HG03565 (cell line): ENCODE results near the gene POP4.
"Not testable (repeated sequence)": the region's sequence is repeated elsewhere in the genome, so short reads cannot be mapped to it uniquely, and the experiment has no call there.

ENCODE experiments used
- ATAC-seq: cut with Tn5 transposase; IDR thresholded peaks from one replicate; pipeline ENCODE4 v1.9.1; 2021; ENCODE audit warnings: mild to moderate bottlenecking, moderate library complexity; ENCODE audit not compliant: unreplicated experiment

POP4 gene

DNA sequence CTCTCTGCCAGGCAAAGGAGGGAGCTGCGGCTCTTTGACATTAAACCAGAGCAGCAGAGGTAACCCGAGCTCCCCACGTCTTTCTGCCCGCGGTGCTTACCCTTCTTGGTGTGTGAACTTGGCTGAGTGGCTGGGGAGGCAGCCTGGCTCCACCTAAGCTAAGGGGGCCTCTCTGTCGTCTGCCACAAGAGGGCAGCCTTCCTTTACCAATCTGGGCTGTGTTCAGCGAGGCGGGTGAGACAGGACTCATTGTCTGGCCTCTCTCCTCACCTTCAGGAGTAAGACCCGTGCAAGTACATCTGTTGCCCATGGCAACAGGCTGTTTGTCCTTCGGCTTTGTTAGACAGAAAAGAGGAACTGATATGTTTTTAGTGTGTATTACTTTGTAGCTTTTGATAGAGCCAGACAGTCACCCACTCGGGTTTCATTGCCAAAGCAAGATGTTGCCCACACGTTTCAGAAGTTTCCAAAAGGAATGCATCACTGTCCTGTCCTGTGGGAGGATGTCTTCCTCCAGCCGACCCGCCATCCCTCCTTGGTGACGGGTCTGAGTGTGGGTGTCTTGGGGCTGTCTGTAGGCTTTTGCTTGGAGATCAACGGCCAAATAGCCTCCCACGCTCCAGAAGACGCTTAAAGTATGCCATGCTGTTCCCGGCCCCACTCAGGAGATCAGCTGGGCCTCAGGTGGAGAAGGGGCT is 4.6 kb downstream of the POP4 start:
- ATAC-seq: peak; percentile 72

DNA sequence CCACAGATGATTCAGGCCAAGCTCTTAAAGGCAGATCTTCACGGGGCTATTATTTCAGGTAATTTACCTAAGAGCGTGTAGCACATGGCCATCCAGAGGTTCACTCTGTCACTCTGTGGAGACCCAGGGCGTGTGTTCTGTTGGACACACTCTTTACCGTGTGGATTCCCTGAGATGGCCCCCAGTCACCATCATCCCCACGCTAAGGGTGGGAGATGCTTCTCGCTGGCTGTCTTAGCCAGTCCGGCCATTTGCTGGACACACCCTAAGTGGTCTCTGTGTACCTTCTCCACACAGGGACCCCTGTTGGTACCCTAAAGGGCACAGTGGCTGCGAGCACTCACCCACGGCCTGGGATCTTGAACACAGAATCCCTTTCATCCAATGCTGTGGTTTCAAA is 6.0 kb downstream of the POP4 start:
- ATAC-seq: no peak

DNA sequence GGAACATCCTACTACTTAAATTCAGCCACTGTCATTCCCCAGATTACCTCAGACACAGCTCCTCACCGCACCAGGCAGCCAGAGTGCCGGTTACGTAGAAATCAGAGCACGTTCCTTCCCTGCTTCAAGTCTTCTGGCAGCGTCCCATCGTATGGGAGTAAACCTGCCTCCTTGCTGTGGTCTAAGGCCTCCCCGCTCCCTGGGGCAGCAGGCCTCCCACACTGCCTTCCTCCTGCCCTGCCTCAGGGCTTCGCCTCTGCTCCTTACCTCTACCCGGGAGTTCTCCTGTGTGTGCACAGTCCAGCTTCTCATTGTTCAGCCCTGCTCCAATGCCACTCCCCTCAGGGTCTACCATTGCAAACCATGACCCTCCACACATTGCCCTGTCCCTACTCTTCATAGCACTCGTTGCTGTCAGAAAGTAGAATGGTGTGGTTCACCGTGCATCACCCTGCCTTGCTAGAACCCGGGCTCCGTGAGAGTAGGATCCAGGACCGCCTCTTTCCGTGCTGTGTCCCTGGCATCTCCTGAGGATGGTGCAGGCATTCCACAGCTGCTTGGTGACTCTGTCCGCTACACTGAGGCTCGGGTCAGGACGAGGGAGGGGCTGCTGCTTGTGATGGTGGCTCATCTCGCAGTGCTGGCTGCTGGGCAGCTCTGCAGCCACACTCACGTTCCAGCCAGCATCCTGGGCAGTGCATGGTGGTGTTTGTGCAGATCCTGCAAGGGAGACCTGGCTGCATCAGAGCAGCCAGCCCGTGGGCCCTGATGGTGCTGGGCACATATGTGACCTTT is 6.9 kb downstream of the POP4 start:
- ATAC-seq: no peak

DNA sequence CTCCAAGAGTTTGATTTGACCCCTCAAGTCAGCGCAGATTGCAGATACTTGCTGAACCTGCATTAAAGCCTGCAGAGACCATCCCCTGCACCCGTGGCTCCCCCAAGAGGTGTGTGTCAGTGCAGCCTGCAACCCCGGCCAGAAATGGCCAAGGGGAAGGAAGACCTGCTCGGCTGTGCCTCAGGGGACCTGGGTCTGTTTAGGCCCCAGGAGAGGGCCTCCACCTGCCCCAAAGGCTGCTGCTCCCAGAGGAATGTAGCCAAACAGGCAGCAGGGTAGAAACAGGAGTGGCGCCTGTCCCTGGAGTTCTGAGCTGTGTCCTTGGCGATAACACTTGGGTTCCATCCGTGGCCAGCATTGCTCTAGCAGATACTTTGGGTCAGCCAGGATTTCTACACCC is 8.0 kb downstream of the POP4 start:
- ATAC-seq: no peak

DNA sequence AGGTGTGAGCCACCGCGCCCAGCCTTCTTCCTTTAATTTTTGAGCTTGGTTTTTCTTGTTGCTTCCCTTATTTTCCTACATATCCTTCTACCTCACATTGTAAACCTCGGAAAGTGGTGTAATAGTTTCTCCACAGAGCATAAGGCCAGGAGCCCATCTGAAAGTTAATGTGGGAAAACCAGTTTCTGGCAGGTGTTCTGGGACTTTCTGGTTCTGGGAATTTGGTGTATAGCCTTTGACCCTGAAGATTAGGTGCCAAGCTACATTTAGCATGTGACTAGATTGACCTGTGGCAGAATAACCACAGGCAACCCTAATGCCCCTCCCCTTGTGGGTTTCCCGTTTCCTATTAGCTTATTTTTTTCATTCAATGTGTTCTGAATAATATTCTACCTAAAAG is 8.7 kb downstream of the POP4 start:
- no peak for ATAC-seq

DNA sequence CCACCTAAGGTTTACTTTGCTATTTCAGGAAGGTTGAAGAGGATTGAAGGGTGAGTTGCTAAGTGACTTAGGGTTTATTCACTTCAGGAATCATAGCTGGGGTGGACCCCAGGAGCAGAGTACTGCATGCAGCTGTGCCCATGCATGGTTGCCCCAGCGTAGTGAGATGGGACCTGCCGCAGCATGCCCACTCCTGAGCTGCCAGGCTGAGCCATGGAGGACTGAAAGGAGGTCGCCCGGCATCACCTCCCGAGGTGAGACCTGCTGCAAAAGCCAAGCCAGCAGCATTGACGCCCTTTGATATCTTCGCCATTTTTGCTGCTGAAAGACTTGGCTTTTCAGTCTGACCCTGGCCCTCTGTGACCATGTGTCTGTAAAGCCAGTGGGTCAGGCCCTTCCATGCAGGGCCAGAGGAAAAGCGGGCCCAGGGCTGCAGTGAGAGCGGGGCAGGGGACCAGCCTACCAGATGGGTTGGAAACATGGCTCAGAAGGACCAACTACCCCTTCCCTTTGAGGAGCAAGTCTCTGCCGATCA is 9.9 kb downstream of the POP4 start:
- no peak for ATAC-seq

DNA sequence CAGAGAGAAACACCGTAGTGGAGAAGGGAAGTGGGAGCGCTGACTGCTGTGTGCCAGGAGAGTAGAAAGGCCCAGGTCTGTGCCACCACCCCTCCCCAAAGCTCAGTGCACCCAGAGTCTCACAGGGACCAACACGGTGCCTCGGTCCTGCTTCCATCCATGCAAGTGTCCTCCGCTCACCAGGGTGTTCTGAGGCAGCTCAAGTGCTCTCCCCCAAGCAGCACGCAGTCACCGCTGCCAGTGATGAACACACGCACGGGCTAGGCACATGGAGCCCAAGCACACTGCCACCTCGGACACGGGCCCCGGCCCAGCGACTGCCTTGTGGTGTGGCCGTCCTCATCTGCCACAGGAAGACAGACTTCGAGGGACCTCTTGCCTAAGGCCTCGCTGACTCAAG is 10.5 kb downstream of the POP4 start:
- ATAC-seq: no peak

DNA sequence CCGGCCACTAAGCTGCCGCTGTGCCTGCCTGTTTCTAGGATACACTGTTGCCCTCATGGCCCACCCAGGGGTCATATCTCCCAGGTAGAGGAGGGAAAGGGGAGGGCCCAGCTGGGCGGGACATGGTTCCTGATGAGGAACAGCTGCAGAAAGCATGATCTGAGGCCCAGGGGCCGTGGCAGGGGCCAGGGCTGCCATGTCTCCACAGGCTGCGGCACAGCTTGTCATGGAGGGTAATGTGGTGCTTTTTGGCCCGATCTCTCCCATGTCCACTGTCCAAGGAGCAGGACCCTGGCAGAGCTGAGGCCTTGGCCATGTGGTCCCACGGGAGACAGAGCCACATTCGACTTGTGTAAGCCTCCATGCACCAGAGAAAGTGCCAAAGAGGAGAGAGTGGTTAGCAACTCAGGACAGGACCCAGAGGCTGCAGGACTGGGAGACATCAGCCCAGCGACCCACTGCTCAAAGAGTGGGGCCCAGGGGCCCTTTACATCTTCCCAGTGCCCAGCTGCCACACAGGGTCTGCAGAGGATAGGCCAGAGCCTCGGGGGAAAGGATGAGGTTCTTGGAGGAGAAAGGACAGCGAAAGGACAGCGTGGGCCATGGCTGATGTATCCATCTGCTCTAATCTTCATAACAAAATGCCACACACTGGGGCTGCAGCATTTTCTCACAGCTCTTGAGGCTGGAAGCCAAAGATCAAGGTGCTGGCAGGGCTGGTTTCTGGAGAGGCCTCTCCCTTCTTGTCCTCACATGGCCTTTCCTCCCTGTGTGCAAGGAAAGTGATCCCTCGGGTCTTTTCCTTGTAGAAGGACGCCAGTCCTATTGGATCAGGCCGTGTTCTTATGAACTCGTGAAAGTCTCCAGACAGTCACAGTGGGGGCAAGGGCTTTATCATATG is 11.5 kb downstream of the POP4 start:
- no peak for ATAC-seq

DNA sequence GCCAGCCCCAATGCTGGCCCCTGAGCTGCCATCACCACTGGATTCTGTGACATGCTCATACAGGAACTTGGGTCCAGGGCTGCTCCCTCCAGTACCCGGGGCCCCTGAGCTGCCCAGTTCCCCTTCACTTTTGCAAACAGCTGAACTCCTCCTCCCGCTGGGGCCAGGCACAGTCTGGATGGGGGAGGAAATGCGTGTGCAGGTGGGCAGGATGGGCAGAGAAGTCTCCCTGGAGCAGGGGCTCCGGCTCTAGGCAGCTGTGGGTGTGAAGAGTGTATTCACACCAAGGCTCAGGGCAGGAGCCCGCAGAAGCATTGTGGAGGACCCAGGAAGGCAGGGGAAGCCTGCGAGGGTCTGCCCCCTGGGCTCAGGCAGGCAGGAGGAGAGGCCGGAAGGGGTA is 12.4 kb downstream of the POP4 start:
- ATAC-seq: no peak

DNA sequence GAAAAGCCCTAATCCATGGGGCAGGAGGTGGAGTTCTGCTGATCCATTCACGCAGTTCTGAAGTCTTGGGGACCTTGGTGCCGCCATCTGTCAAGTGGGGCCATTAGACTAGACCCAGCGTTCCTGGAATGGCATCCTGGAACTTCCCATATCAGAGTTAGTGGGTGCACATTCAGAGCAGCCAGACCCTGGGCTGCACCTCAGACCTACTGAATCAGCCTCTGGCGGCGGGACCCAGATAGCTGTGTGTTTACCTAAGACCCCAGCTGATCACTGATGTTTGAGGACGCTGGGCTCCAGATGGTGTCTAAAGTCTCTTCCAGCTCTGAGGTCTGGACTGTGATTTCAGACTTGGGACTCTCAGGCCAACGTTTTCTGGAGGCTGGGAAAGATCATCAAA is 12.8 kb downstream of the POP4 start:
- no peak for ATAC-seq

DNA sequence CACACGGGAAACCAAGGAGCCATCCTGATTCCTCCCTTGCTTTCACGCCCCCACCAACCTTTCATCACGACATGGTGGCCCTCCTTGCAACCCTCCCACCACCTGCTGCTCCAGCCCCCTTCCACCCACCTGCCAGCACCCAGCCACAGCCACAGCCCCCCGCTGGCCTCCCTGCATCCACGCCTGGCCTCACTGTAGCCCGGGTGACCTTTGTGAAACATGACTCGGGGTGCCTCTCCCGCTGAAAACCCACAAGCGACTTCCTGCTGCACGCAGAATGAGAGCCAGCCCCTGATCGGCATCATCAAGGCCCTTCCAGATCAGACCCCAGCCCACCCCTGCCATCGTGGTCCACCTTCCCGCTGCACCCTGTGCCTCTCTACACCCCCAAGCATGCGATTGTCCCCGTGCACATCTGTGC is 14.9 kb downstream of the POP4 start:
- no peak for ATAC-seq

DNA sequence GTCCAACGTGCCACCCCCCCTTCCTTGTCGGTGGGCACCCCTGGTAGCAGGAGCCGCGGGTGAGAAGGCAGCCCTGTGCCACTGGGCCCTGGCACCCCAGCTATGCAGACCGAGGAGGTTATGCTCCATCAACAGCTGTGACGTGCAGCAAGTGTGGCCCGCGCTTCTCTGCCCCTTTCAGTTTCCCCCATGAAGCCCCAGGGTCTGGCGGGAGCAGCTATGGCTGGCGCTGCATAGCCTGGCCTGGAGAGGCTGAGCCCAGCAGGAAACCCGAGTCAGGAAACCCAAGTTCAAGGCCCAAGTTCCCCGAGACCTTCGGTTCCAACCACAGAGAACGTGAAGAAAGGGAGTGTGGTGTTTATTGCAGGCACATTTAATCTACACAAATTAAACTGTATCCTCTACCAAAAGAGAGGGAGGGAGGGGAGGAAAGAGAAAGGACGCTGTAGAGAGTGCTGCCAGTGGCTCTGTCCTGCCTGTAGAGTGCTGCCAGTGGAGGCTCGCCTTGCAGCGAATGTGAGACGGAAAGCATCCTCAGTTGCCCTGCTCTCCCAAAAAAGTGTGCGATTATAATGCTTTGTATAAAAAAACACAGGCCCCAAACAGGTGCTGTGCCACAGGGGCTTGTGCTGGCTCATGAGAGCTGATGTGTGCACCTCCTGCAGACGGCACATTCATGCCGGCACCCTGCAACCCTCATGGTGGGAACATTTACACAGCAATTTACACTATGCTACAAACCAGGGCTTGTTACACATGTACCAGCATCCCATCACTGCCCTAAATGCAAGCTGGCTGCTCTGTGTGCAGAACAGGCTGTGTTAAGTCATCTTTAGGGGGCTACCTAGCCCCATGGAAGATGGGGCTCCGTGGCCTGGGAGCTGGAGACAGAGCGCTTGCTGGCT is 16.3 kb downstream of the POP4 start:
- no peak for ATAC-seq

DNA sequence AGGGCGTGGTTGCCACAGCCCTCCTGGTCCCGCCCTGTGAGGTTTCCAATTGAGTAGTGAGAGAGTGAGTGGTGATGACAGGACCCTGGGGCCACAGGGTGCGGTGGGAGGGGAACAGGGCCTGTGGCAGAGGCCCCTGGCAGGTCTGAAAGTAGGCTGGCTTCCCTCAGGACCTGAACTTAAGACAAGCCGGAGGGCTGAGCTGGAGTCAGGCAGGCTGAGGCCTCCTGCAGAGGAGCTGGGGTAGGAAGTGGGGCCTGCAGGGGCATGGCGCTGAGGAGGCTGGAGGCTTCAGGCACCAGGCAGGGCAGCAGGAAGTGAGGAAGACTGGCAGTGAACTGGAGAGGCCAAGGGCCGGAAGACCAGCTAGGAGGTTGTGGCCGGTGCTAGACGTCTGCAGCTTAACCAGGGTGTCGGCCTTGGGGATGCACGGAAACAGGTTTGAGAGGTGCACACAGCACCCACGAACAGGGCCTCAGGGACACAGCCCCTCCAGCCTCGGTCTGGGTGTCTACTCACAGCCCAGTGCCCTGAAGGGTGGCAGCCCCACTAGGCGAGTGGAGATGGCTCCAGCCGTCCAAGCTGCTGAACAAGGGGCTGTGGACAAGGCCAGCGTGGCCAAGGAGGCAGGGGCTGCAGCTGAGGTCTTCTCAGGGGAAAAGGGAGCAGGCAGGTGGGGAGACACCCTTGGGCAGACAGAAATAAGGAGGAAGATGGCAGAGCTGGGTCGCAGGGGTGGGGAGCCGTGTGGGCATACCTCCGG is 17.8 kb downstream of the POP4 start:
- no peak for ATAC-seq

DNA sequence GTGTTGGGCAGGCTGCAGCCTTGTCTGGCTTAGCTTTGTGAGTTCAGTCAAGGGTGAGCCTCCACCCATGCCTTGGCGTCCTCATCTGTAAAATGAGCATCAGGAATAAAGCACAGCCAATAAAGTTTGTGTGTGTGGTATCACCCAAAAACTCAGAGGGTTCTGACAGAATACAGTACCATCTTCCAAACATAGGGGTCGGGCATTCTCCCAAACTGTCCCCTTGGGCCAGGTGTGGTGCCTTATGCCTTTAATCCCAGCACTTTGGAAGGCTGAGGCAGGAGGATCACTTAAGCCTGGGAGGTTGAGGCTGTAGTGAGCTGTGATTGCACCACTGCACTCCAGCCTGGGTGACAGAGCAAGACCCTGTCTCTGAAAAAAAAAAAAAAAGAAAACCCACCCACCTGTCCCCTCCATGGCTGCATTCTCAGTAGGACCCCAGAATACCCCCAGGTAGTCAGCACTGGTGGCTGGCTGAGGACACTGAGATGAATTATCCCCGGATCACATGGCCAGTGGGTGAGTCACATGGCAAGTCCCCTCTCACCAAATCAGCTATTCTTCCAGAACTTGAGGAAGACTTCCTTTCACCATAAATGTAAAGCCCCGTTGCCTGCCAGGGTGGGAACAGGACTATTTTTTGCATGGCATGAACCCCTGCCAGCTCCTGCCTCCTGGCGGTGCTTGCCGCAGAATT is 18.6 kb downstream of the POP4 start:
- ATAC-seq: no peak

DNA sequence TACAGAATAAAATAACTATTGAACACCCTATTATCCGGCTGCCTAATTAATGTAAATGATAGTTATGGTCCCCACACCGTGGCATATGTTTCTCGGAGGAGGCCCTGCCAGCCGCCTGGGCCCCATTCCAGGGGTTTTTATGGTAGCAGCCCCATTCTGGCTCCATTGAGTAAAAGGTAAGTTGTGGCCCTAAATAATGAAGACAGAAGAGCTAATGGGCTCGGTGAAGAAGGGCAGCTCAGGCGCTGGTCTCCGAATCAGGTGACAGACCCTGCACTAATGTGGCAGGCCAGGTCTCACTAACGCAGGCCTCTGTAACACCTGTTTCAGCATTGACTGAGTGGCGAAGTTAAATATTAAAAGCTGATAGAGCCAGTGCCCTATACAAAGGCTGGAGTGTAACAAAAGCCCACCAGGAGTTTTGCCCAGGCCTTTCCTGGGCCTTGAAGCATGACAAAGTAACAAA is 19.1 kb downstream of the POP4 start:
- ATAC-seq: no peak

DNA sequence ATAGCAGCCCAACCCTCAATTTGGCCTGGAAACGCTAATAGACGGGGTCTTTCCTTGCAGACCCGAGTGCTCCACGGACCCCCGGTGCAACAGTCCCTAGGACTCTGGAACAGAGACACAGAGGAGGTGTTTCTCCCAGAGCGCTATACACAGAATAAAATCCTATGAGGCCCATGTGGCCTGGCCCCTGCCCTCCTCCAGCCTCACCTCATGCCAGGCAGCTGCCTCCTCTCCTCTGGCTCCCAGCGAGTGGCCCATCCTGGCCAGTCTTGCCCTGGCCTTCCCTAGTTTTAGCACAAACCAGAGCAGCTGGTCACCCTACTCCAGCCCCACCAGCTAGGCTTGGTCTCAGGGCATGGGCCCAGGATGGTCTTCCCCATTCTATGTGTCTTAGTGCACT is 20.3 kb downstream of the POP4 start:
- ATAC-seq: no peak

DNA sequence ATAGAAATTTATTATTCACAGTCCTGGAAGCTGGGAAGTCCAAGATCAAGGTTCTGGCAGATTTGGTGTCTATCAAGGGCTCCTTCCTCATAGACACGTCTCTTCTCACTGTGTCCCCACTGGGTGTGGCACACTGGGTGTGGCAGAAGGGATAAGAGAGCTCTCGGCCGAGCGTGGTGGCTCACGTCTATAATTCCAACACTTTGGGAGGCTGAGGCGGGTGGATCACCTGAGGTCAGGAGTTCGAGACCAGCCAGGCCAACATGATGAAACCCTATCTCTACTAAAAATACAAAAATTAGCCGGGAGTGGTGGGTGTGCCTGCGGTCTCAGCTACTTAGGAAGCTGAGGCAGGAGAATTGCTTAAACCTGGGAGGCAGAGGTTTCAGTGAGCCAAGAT is 20.7 kb downstream of the POP4 start:
- not testable (repeated sequence) for ATAC-seq

DNA sequence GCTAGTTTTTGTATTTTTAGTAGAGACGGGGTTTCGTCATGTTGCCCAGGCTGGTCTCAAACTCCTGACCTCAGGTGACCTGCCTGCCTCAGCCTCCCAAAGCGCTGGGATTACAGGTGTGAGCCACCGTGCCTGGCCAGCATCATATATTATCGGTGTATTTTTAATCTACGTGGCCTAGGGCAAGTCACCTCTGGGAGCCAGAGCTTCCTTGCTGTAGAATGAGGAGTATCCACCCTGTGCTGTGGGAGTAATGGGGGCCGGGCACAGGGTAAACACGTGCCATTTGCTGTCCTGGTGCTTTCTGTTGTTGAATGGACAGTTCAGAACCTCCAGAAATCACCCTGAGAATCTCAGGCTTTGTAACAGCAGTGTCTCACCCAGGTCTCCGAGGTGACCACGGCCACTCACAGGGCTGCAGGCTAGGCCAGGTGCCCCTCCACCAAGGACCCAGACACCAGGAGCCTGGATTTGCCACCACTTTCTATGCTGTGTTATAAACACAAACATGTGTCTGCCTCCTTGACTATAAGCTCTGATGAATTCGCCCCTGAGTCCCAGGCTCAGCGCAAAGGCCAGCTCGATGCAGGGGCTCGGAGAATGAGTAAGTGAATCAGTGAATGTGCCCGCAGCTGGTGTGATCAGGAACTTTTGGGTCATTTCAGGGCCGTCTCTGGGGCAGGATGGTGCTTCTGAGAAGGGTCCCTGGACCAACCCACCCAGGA is 22.7 kb downstream of the POP4 start:
- no peak for ATAC-seq
